B cell (primary cell): ENCODE data around the gene DNAH8.

Experiments used
- CTCF ChIP-seq: fragments of 200-600 bp; IDR thresholded peaks from one replicate; pipeline ENCODE4 v1.8.0; 2022; ENCODE audit warnings: antibody characterized with exemption, mild to moderate bottlenecking
- EZH2 ChIP-seq: IDR thresholded peaks from 2 replicates; pipeline ENCODE4 v1.6.1; 2012; ENCODE audit warnings: borderline replicate concordance, low read depth, mild to moderate bottlenecking, moderate library complexity, low read length; ENCODE audit not compliant: insufficient read depth, poor library complexity, severe bottlenecking

GRCh38 chr6:39060467-39061160 is 345.5 kb downstream of the DNAH8 start:
- no peak for TF ChIP-seq CTCF
- TF ChIP-seq EZH2, result no peak
